ENCODE data around the gene LETM1.
A peak's percentile ranks its signal among the peaks of the same experiment; 100 is the strongest.

The LETM1 gene

GRCh38 chr4:1856071-1856942 is at the start of gene LETM1:
TSS of gene LETM1 (minus strand) at chr4:1856156. CDS start at chr4:1855950, 206 bp downstream.
- DNase-seq (ENCODE audit: low read depth) = peak; percentile 98

DNA sequence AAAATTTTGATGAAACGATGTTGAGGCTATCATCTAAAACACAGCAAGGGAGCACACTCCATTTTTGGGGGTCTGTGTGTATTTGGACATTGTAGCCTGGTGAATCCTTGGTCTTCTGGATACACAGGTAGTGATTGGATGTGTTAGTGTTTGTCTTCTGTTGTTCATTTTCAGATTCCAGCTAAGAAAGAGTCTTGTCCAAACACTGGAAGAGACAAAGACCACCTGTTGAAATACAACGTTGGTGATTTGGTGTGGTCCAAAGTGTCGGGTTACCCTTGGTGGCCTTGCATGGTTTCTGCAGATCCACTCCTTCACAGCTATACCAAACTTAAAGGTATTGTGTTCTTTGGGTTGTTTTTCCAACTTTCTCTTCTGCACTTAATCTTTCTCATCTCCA is 48.1 kb upstream of the LETM1 start:
- DNase-seq (ENCODE audit: low read depth) = no peak

DNA sequence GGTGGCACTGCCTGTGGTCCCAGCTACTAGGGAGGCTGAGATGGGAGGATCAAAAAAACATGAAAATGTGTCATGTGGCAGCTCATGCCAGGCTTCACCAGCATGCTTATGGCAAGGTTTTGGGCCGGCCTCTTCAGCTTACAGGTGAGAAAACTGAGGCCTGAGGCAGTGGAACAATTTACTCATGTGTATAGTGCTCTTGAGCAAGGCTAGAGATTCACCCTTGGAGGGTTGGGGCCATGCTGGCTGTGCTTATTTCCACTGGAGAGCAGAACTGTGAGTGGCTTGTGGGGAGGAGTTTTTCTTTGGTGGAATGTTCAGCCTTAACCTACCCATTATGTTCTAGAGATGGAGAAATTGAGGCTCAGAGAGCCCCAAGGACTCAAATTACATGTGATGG is 47.1 kb upstream of the LETM1 start:
- no peak for DNase-seq (ENCODE audit: low read depth)

- DNase-seq (ENCODE audit: low read depth) = no peak
Measured at GRCh38 chr4:1902243-1902642, 46.3 kb upstream of the LETM1 start.

DNA sequence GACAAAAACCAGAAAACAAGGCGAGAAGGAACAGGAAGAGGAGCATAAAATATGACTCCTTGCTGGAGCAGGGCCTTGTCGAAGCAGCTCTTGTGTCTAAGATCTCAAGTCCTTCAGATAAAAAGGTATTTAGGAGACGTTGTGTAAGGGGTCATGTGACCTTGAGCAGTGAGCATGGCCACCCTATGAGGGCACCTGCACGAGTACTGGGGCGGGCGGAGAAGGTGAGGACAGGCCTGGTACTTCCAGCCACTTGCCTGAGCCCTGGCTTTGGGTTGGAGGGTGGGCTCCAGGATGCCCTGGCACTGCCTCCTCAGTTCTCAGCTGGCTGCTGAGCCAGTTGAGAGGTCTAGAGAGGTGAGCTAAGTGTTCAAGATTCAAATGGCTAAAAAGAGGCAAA is 45.2 kb upstream of the LETM1 start:
- DNase-seq (ENCODE audit: low read depth) = no peak

- no peak for DNase-seq (ENCODE audit: low read depth)
Measured at GRCh38 chr4:1900624-1901023, 44.7 kb upstream of the LETM1 start.

- no peak for DNase-seq (ENCODE audit: low read depth)
Measured at GRCh38 chr4:1900087-1900433, 44.1 kb upstream of the LETM1 start.

DNA sequence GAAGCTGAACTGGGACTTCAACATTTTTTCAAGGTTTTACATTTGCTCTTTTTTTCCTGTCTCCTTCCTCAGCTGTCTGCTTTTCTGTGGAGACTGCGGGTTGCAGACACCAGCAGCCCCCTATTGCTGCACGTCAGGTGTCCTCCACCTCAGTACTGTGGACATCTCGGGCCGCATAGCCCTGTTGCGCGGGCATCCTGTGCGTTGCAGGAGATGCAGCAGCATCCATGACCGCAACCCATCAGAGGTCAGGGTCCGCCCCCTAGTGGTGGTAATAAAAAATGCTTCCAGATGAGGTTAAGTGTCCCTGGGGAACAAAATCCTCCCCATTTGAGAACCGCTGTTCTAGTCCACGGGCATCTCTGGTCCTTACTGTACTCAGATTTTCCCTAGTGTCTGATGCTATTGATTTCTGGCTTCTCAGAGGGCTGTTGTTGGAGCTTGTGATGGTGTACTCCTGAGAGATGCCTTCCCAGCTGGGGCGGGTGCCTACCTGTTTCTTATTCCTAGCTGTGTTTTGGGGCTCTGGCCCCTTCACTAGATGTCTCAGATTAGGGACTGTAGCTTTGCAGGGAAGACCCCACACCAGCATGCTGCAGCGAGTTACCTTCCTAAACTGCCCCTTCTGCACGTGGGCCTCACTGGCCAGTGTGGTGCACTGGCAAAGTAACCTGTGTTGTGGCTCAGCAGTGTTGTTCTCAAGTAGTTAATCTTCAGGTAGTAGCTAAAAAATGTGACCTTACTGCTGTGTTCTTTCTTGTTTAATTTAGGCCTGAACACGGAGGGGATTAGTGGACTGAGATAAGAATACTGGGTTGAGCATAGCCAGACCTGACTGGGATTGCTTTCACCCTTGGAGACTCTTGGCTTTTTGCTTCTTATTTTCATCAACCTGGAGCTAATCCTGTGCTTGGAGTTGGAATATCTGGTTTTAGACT is 43.5 kb upstream of the LETM1 start:
- DNase-seq (ENCODE audit: low read depth) = peak; percentile 74

- DNase-seq (ENCODE audit: low read depth) = no peak
Measured at GRCh38 chr4:1898681-1899080, 42.7 kb upstream of the LETM1 start.

DNA sequence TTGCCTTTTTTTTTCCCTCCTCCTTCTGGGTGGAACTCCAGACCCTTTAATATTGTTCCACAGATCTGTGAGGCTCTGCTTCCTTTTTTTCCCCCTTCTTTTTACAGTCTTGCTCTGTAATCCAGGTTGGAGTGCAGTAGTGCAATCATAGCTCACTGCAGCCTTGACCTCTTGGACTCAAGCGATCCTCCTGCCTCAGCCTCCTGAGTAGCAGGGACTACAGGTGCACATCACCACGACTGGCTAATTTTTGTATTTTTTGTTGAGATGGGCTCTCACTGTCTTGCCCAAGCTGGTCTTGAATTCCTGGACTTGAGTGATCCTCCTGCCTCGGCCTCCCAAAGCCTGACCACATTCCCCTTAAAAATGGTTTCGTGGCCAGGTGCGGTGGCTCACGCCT is 42.1 kb upstream of the LETM1 start:
- no peak for DNase-seq (ENCODE audit: low read depth)

- DNase-seq (ENCODE audit: low read depth) = no peak
Measured at GRCh38 chr4:1896658-1896991, 40.7 kb upstream of the LETM1 start.

DNA sequence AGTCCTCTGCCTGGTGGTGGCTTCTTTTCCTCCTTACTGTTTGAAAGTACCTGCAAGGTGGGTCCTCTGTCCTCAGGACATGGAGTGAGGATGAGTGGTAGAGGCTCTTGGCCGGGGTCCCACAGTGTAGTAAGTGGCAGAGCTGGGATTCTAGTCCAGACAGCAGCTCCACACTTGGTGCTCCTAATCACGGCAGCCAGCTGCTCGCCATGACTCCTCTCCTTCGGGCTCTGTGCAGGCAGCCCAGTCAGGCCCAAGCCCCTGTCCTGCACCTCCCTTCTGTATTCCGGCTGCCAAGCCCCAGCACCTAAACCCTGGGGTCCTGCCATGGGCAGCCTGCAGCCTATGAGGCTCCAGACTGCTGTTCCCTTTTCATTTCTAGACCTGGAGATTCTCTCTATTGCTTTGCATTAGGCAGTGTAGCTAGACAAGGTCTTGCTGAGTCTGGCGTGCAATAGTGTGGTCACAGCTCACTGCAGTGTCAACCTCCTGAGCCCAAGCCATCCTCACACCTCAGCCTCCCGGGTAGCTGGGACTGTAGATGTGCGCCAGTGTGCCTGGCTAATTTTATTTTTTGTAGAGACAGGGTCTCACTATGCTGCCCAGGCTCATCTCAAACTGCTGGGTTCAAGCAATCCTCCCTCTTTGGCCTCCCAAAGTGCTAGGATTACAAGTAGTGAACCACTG is 40.2 kb upstream of the LETM1 start:
- no peak for DNase-seq (ENCODE audit: low read depth)

GRCh38 chr4:1890979-1891570 is 35.1 kb upstream of the LETM1 start:
- DNase-seq (ENCODE audit: low read depth) = no peak

DNA sequence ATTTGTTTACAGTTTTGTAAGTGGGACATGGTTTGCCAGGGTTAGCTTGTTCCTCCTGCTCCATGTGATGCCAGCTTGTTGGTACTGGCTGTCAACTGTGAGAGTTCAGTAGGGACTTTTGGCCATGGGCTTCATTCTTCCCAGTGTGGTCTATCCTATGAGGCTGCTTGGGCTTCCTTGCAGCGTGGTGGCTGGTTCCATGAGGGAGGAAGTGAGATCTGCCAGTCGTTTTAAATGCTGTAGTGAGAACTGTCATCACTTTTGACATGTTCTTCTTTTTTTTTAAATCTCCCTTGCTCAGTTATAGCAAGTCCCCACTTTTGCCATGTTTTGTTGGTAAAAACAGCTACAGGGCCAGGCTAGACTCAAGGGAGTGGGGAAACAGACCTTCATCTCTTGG is 31.1 kb upstream of the LETM1 start:
- DNase-seq (ENCODE audit: low read depth) = no peak

- DNase-seq (ENCODE audit: low read depth) = no peak
Measured at GRCh38 chr4:1885414-1885813, 29.5 kb upstream of the LETM1 start.

- DNase-seq (ENCODE audit: low read depth) = no peak
Measured at GRCh38 chr4:1883583-1883982, 27.6 kb upstream of the LETM1 start.

DNA sequence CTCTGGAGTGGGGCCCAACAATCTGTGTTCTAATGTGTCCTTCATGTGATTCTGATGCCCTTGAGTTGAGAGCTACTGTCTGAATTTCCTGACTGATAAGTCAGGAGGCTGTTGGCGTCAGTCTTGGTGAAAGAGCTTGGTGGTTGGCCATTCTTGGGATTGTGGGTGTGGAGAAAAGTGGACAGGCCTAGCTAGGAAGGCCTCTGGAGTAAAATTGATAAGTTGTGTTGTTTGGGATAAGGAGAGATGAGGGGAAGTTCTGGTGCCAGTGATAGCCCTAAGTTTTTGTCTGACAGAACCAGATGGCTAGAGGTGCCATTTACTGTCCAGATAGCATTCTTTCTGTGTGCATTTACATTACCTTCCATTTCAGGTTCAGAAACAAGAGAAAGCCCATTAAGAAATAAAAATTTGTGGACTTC is 26.9 kb upstream of the LETM1 start:
- no peak for DNase-seq (ENCODE audit: low read depth)

- DNase-seq (ENCODE audit: low read depth) = no peak
Measured at GRCh38 chr4:1880332-1880731, 24.4 kb upstream of the LETM1 start.

GRCh38 chr4:1879485-1879884 is 23.5 kb upstream of the LETM1 start:
- no peak for DNase-seq (ENCODE audit: low read depth)

GRCh38 chr4:1874201-1874600 is 18.2 kb upstream of the LETM1 start:
- no peak for DNase-seq (ENCODE audit: low read depth)

- no peak for DNase-seq (ENCODE audit: low read depth)
Measured at GRCh38 chr4:1873776-1874175, 17.8 kb upstream of the LETM1 start.

DNA sequence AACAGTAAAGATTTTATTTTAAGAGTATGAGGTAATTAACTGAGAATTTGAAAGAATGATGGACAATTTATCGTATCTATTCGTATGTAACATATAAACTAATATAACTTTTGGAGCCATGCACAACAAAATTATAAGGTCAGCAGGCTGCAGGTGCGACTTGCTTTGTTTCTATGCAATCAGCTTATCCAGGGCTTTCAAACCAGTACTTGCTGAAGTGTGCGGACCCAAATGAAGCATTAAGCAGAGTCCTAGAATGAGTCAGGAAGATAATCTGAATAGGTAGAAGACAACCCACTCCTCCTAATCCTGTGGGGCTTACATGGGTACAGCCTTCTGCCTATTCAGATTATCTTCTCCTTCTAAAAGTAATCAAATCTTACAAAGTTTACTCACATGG is 17.3 kb upstream of the LETM1 start:
- DNase-seq (ENCODE audit: low read depth) = no peak
